CD4-positive, alpha-beta T cell treated with Interleukin-15 for 1 hour (primary cell): ENCODE data around the gene TRABD2B.

Experiments
- DNase-seq: peaks from one replicate; pipeline ENCODE4 v3.0.0-alpha.2; 2020

TRABD2B gene

DNA sequence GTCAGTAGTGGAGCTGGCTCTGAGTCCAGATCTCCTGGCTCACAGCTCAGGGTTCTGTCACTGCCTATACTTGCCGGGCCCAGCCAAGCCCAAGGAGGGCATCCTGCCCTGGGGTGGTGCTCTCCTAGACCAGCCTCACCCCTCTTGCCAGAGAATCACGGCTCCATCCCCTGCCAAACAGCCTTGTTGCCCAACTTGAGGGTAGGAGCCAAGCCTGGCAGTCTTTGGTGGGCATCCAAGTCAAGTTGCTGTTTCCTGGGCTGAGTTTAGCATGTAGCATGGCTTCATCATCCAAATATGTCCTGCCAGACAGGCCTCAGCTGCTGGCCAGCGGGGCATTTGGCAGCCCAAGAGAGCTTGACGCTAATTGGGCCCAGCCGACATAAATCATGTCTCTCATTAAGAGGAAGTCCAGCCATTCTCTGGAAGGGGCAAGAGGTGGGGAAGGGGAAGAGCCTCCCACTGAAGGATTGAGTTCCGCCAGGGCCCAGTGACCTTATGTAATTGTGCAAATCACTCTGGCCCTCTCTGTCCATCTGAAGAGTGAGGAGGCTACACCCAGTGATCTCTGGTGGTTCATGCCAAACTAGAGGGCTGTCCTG lies 22.6 kb upstream of the TRABD2B start:
- no peak for DNase-seq

GRCh38 chr1:48018799-48019198 lies 21.6 kb upstream of the TRABD2B start:
- no peak for DNase-seq

GRCh38 chr1:48017716-48018115 lies 20.5 kb upstream of the TRABD2B start:
- DNase-seq: no peak

DNA sequence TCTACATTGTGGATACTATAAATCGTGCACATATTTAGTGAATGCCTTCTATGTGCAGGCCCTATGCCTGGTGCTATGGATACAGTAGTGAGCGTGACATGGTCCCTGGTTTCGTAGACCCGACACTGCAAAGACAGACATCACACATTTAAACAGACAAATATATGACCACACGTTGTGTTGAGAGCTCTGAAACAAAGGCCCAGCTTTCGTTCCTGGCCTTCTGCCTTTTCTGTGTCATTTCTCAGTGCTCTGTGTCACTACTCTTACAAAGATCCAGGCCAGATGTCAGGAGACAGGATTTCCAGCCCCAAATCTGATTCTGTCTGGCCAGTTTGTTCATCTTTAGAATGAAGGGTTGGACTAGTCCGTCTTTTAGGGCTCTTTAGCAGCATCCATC lies 19.3 kb upstream of the TRABD2B start:
- no peak for DNase-seq

DNA sequence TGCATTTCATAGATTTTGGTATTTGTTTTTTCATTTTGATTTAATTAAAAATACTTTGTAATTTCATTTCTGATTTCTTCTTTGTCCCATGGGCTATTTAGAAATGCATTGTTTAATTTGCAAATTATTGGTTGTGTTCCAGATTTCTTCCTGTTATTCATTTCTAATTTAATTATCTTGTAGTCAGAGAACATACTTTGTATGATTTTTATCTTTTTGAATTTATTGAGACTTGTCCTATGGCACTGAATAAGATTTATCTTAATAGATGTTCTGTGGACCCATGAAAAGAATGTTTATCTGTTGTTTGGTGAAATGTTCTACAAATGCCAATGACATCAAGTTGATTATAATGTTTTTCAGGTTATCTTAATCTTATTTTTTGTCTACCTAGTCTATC lies 16.1 kb upstream of the TRABD2B start:
- DNase-seq: no peak

DNA sequence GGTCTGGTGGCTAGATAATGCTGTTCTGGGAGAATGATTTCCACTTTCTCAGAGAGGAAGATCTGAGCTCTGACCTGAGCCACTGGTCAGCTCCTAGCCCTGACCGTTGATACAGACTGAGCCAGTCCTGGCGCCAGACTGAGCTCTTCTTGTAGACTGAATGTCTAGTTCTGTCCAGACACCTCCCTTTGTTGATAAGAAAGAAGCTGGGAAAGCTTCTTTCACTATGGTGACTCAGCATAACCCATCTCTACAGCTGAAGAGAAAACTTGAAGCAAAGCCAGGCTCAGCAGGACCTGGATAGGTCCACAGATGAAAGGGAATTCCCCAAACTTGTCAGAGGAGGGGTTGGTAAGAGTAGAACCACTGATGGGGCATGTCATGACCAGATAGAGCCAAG lies 9.9 kb upstream of the TRABD2B start:
- DNase-seq: no peak

DNA sequence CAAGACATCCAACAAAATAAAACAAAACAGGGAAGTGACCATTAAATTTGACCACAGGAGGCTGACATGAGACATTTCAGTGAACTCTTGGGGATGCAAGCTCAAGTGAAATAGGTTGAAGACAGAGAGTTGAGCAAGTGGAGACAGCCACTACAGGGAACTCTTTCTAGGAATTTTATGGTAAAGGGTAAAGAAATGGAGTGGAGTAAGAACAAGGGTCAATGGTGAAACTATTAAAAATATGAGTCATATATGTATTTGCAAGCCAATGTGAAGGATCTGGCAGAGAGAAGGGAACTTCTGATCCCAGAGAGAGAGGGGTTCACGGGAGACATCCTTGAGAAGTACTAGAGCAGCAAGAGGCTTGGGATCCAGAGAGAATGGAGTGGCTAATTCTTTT lies 9.1 kb upstream of the TRABD2B start:
- no peak for DNase-seq

DNA sequence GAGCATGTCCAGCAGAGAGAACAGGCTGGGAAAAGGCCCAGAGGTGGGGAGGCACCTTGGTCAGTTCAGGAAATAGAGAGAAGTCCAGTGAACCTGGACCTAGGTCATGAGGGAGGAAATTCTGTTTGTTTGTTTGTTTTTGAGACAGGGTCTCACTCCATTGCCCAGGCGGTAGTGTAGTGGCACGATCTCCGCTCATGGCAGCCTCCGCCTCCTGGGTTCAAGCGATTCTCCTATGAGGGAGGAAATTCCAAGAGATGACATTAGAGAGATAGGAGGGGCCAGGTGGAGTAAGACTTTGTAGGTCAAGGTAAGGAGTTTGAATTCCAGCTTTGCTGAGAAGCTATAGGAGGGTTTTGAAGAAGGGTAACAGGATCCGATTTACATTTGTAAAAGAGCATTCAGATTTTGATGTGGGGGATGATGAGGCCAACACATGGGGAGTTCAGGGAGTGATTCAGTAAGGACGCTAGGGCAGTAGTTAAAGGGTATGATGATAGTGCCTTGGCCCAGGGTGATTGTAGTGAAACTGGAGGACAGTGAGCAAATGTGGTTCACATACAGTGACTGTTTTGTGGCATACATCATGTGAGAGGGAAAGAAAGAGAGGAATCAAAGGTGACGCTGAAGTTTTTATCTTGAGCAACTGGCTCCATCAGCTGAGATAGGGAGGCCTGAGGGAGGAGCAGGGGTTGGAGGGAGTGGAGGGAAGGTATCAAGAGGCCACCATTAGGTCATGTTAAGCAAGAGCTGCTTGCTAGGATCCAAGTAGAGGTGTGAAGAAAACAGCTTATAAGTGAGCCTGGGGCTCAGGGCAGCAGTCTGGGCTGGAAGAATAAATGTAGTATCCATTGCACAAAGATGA lies 8.3 kb upstream of the TRABD2B start:
- DNase-seq: no peak

DNA sequence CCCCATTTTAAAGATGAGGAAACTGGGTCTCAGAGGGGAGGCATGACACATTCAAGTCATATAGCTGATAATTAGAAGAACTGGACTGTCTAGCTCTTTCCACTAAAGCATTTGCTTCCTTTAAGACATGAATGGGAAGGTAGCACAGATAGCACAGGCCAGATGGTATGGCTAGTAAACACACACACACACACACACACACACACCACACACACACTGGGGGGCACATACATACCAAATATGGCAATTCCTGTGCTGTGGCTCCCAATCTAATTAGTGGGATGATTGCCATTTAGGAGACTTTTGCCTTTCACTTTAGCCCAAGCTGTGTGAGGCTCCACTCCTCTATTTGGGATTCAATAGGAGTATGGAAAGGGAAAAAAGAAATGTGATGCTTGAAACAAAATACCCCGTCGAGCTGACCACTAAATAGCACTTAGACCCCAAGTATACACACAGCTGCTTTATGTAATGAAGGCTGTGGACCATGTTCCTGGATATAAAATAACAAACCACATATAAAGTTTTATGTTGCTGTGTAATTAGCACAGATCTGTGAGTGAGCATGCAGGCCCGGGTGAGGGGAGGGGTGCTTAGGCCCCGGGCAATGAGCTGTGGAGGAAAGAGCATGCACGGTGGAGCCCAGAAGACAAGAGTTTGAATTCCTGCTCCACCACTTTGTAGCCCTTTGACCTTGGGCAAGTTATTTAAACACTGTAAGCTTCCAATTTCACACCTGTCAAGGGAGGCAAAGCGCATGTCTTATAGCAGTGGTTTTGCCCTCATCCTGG lies 6.8 kb upstream of the TRABD2B start:
- DNase-seq: no peak

- no peak for DNase-seq
Measured at GRCh38 chr1:48002142-48002541, 5.0 kb upstream of the TRABD2B start.

- DNase-seq: no peak
Measured at GRCh38 chr1:48001696-48002095, 4.5 kb upstream of the TRABD2B start.

GRCh38 chr1:48000883-48001282 lies 3.7 kb upstream of the TRABD2B start:
- no peak for DNase-seq

DNA sequence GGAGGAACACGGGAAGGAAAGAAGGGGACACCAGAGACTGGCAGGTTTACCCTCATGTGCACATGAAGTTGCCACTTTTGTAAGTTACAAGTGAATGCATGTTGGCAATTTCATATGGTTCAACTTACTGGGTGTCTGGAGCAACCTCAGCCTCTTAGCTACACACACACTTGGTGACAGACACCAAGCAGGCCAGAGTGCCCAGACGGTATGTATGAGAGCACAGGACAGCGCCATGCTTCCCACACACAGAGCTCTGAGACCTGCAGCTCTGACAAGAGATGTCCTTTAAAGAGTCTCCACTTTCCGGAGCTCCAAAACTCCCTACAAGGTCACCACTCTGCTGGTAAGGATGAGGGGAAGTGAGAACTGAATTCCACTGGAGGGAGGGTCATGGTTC lies 1.9 kb upstream of the TRABD2B start:
- no peak for DNase-seq

DNA sequence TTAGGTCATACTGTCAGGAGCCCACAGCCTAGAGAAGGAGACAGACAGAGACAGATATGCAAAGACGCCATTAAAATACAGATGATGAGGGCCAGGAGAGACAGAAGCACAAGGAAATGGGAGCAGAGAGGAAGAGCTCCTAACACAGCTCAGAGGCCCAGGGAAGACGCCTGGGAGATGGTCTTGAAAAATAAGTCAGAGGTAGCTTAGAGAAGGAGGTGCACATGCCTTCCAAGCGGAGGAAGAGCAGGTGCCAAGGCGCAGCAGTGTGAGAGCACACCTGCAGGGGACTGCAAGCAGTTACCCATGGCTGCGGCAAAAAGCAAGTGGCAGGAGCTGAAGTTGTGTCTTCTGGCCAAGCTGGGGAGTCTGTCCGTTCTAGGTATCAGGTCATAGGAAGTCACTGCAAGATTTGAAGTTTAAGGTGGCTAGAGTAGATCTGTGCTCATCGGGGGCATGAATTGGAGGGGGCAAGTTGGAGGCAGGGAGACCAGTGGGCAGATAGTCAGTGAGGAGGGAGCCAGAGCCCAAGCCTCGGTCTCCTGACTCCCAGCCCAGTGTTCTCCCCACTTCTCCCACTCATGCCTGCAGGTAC lies 1.3 kb upstream of the TRABD2B start:
- DNase-seq: no peak

DNA sequence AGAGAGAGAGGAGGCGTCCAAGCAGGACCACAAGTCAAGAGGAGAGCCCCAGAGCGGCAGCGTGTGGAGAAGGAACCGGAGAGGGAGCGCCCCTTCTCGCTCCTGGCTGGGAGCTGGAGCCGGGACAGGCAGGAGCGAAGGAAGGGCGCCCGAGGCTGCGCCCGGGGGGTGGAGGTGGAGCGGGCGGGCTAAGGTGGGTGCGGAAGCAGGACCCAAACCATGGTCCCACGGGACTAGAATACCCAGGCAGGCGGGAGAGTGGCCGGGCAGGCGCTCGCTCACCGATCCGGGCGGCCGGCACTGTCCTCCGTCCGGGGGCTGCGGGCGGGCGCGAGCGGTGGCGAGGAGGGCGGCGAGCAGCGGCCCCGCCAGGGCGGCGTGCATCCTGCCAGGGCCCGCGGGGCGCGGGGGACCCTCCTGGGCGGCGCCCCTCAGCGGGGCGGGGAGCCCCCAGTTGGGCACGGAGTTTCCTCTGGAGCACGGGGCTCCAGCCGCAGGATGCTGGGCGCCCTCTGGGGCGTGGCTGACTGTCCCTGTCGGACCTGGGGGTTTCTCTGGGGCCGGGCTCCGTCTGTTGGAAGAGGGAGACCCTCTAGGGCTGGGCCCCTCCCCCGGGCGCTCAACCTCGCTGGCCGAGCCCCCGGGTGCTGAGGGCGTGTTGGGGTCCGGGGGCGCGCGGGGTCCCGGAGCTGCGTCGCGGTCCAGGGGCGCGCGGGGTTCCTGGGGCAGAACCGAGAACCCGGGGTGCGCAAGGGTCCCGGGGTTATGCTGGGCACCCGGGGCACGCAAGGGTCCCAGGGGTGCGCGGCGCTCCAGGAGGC lies 569 bp downstream of the TRABD2B start:
- DNase-seq: no peak

DNA sequence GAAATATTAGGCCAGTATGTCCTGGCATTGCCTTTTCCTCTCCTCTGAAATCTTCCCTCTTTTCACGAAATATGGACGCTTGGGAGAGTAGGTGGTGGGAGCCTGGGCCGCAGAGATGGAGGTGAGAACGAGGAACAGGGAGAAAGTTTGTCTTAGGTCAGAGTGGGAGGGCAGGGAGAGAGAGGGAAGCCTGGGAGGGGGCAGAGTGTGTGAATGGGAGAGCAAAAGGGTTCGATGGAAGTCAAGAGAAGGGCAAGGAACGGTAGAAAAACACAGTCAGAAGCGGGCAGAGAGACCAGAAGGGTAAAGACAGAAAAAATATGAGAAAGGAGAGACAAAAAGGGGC lies 1.2 kb downstream of the TRABD2B start:
- no peak for DNase-seq

DNA sequence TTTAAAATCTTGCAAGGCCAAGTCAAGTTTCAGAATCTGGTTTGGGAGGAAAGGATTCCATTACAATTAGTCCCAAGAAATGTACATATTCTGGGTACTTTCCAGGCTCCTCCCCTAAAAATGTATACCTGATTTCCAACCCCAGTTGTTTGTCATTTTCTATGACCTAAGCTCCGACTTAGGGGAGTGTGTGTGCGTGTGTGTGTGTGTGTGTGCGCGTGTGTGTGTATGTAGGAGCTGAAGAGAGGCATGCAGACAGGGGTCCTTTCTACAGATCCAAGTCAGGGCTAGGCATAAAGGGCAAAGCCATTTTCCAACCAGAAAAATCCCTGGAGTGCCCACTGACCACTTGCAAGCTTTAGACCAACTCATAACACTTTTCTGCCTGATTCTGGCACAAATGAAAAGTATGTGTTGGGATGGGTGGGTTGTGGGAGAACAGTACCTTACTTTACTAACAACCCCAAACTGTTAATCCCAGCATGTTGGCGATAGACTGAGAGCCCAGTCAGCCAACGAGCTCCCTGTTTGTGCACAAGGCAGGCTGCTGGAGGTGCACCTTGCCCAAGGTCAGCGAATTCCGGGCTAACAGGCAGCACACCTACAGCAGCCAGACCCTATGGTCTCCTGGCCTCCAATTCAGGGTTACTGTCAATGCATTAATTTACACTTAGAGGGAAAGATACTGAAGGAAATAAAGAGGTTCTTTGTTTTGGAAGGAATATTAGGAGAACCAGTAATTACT lies 1.7 kb downstream of the TRABD2B start:
- no peak for DNase-seq

GRCh38 chr1:47993881-47994625 lies 3.1 kb downstream of the TRABD2B start:
- DNase-seq: no peak

- DNase-seq: no peak
Measured at GRCh38 chr1:47993416-47993740, 3.8 kb downstream of the TRABD2B start.

DNA sequence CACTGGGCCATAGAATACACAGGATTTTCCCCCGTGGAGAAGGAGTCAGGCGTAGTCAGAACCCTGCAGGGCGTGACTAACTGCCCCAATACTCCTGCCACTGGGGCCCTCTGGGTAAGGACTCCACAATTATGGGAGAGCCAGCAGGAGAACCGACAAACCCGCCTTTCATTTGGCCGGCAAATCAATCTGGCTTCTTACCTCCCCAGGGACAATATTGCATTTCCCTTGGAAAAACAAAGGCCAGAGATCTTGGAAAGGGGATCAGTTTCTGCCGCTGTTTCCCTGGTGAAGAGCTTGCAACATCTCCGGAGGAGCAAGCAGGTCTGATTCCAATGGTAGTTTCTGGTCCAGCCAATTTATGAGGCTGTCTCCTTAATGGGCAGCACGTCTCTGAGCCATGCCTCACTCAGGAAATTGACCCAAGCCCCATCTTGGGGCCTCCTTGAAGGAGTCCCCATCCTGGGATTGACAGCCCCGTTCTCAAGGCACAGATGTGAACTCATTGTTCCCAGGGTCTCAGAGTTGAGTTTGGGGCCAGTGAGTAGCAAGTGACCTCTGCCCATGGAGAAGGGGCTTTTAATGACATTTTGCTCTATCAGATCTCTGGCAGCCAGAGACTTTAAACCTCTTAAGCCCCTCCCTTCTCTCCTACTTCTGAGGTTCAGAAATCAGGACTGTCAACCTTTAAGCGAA lies 4.3 kb downstream of the TRABD2B start:
- DNase-seq: no peak

- no peak for DNase-seq
Measured at GRCh38 chr1:47991673-47992072, 5.5 kb downstream of the TRABD2B start.
